Limb (tissue), 2 donors: ENCODE results near the gene UCP3.
A peak's percentile ranks its signal among the peaks of the same experiment; 100 is the strongest.
"Not testable (repeated sequence)": the region's sequence is repeated elsewhere in the genome, so short reads cannot be mapped to it uniquely, and the experiment has no call there.

Experiments used
- DNase-seq, 2 donors: peaks; one replicate each; pipeline ENCODE4 v3.0.0-alpha.2; 2016; ENCODE audit errors: extremely low spot score in 2 of 2

Gene UCP3

DNA sequence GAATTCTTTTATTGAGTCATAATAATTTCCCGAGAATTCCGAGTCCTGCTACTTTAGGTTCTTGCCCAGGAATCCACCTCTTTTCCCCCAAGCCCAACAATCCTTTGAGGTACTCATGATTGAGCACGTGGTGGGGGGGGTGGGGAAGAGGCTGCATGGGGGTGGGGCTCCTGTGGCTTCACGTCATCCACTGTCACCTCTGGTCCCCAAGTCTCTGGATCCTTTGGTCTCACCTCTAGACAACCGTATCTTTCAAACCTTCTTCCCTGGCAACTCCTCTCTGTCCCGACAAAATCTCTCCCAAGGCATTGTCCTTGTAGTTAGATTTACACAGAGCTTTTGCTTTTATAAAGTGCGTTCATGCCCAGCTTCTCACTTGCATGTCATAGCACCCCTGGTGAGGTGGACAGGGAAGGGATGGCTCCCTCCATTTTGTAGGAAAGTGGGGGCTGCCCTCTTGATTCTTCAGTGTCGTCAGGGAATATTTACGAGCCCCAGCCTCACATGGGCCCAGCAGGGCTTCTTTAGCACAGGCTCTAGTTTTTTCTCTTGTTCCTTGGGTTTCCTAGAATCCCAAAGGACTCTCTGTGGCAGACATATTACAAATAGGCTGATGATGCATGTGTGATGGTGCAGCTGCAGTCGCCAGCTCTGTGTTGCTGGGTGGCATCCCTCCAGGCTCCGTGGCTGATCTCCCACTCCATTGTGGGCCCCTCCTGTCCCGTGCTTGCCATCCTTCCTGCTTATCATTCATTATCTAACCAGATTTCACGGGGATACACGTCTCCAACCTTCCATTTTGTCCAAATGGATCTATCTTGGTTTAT is 8.4 kb downstream of the UCP3 start:
- DNase-seq = no peak

DNA sequence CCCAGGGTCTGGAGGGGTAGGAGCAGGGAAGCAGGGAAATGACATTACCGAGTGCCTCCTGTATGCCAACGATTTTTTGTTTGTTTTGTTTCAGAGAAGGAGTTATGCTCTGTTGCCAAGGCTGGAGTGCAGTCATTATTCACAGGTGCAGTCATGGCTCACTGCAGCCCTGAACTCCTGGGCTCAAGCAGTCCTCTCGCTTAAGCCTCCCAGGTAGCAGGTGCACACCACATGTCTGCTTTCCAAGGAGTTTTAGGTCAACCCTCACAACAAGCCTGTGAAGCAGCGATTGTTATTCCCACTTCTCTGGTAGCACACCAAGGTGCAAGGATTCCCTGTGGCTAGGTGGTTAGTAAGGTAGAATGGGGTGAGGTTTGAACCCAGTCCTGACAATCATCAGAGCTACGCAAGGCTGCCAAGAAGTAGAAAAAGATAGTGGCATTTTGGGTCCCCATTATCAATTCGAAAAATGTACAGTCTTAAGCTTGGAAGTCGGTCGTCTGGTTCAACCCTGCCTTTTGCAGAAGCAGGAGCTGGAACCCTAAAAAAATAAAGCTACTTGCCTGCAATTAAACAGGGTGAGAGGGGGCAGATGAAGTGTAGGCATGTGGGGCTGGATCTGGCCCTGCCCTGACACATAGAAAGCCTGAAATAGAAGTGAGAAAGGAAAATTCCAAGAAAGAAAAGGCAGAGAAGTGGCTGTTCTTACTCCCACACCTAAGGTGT is 9.1 kb downstream of the UCP3 start:
- no peak for DNase-seq

- no peak for DNase-seq
Measured at GRCh38 chr11:73998846-73999575, 9.9 kb downstream of the UCP3 start.

DNA sequence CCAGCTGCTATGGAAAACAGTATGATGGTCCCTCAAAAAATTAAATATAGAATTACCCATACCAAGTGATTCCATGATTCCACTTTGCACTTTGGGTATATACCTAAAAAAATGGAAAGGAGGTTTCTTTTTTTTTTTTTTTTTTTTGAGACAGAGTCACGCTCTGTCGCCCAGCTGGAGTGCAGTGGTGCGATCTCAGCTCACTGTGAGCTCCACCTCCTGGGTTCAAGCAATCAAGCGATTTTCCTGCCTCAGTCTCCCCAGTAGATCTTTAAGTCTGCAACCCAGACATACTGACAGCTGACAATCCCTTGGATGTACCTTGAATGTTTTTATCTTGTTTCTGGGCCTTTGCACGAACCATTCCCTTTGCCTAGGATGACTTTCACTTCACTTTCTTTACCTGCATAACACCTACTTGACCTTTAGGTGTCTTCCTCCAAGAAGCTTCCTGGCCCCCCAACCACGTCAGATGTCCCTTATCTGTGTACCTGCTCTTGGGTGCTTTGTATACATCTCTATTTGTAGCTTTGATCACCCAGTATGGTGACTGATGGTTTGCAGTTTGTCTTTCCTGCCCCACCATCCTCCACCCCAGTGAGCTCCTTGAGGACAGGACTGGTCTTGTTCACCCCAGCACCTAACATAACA is 11.6 kb downstream of the UCP3 start:
- no peak for DNase-seq

DNA sequence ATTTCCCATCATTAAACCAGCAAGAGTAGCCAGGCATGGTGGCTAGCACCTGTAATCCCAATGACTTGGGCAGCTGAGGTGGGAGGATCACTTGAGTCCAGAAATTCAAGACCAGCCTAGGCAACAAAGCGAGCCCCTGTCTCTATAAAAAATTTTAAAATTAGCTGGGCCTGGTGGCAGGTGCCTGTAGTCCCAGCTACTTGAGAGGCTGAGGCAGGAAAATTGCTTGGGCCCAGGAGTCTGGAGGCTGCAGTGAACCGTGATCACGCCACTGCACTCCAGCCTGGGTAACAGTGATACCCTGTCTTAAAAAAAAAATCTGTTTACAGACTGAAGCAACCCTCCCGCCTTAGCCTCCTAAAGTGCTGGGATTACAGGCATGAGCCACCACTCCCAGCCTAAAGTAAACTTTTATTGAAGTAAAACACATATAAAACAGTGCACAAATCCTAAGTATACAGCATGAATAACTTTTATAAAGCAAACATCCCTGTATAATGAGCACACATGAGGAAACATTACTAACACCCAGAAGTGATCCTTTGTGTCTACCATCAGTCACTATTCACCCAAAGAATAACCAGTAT is 12.6 kb downstream of the UCP3 start:
- no peak for DNase-seq

DNA sequence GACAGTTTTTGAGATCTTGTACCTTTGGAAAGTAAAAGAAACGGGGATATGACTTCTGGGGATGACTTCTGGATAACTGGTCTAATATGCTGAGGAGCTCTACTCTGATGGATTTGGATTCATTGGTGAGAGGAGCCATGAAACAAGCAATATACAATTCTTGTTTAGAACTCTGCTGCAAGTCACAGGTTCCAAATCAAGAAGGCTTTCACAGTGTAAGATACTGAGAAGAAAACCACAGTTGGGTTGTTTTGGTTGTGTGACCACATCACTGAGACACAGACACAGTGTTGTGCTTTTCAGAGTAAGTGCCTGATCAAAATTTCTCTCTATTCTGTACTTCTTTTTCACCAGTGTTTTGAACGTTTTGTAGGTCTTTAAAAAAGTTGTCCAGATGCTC is 13.2 kb downstream of the UCP3 start:
- DNase-seq = no peak

DNA sequence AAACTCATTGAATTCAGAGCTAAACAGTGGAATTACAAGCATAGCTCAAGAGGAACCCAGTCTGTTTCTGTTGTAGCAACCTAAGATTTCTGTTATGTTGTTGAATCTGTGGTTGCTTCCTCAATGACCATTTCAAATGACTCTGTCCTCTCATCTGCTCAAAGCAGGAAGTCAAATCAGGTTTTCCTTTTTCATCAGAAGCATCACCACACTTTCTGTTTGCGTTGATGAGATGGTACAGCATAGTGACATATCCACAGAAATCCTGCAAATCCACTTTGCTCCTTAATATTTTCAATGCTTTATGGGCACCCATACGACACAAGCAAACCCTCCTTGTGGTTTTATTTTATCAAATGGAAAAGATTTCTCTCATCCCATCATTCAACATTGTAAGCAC is 13.6 kb downstream of the UCP3 start:
- no peak for DNase-seq

DNA sequence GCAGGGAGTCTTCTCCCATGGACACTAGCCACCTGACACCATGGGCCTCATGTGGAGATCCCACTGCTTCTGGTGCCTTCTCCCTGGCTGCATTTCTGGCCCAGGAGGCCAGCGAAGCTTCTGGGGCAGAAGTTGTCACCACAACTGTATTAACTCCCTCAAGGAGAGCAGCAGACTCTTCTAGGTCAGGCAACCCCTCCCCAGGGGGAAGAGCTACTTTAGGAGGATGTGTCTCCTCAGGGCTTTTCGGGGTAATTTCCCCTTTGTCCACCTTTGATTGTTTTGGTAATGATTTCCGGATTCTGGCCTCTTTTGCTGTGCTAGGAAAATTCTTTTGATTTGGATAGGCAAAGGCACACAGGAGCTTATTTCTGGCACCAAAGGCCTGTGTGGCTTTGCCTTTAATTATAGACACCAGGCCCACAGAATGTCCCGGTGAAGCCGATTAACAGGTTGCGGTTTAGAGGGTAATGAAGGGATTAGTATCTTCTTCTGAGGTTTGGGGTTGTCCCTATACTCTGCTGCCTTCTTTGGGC is 17.3 kb downstream of the UCP3 start:
- DNase-seq = no peak

GRCh38 chr11:73990730-73991129 is 18.2 kb downstream of the UCP3 start:
- DNase-seq = no peak

- DNase-seq = no peak
Measured at GRCh38 chr11:73989156-73989555, 19.7 kb downstream of the UCP3 start.

GRCh38 chr11:73988227-73988626 is 20.7 kb downstream of the UCP3 start:
- DNase-seq = no peak

DNA sequence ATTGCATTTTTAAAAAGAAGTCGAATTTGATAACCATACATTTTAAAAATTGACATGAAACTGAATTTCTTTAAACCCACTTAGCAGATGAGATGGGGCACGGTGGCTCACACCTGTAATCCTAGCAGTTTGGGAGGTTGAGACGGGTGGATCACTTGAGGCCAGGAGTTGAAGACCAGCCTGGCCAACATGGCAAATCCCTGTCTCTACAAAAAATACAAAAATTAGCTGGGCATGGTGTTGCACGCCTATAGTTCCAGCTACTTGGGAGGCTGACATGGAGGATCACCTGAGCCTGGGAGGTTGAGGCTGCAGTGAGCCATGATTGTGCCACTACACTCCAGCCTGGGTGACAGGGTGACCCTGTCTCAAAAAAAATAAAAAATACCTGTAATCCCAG is 23.2 kb downstream of the UCP3 start:
- not testable (repeated sequence) for DNase-seq

DNA sequence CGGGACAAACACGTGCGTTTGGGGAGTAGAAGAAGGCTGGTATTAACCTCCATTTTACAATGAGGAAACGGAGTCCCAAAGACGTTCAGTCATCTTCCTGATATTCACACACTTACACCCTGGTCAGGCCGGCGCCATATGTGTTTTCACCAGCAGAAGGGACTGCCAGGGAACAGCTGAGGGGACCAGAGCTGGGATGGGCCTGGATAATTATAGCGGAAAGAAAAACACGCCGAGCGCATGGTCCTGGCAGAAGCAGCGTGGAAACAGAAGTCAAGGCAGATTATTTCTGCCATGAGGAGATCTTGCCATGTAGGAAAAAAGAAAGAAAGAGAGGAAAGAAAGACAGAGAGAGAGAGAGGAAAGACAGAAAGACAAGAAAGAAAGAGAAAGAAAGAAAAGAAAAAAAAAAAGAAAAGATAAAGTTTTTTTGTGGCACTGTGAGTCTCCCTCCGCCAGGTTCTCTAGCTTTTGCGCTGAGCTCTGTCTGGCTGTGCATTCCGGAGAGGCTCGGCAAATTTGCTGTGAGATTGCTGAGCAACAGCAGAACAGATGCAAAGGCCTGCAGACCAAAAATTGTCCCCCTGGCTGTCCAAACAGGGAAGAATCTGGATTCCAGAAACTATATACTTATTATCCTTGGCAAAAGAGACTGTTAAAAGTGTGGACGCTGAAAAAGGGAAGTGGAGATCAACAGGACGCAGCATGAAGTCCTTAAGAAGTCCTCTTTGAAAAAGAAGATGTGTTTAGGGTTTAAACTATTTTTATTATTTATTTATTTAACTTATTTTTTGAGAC is 24.9 kb downstream of the UCP3 start:
- peak in 1 of 2 donors; percentile 37 for DNase-seq

GRCh38 chr11:73982990-73983740 is 25.7 kb downstream of the UCP3 start:
- DNase-seq = peak; percentile 90 to 92

GRCh38 chr11:73982595-73982989 is 26.3 kb downstream of the UCP3 start, which contains the start of gene UCP2:
Gene UCP2 (minus strand): TSS chr11:73982843. CDS start chr11:73978378, 4,465 bp downstream.
- DNase-seq = peak; percentile 71 to 89

DNA sequence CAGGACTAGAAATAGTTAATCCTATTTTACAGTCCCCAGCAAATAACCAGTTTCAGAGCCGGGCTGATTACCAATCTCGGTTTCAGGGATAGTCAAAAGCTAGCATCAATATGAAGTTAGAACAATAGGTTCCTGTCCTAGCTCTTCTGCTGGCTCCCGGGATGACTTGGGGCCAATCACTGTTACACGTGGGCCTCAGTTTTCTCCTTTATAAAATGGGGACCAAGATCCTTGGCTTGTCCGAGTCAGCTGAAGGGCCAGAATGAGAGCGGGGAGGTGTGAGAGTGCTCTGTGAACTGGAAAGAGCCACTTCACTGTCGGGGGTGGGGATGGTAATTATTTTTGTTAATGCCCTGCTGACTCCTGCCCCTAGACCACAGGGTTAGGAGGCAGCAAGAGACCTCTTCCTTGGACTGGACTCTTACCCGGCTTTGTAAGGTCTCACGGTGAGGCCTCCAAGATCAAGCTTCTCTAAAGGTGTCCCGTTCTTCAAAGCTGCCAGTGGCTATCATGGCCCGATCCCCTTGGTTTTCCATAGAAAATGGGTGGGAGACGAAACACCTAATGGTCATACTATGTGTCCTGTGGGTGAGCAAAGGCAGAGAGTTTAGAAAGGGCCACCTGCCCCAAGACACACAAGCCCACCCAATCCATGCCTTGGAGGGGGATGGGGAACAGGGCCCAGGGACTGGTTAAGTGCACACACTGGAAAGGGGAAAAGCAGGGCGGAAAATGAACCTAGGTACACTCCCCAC is 27.7 kb downstream of the UCP3 start:
- no peak for DNase-seq

- DNase-seq = no peak
Measured at GRCh38 chr11:73980001-73980961, 28.6 kb downstream of the UCP3 start.
